Muscle of leg (tissue), 11 donors: ENCODE measurements around the gene USP21. TPM values are rescaled to one million over a fixed set of nuclear protein-coding genes. Genes with fewer than 3 reads are reported as not detected.

Source experiments
- DNase-seq: peaks from one replicate; pipeline ENCODE4 v3.0.0; 2013
- H3K27ac ChIP-seq: one replicate; pipeline ENCODE4 v1.5.1; 2013; ENCODE audit warnings: mild to moderate bottlenecking, low read length, control low read depth
- H3K27me3 ChIP-seq: one replicate; pipeline ENCODE4 v1.6.1; 2013; ENCODE audit warnings: low read length; ENCODE audit not compliant: control insufficient read depth, insufficient read depth
- H3K36me3 ChIP-seq: one replicate; pipeline ENCODE4 v1.6.1; 2013; ENCODE audit warnings: low read length; ENCODE audit not compliant: control insufficient read depth, insufficient read depth
- H3K4me1 ChIP-seq: one replicate; pipeline ENCODE4 v1.6.1; 2013; ENCODE audit warnings: low read length; ENCODE audit not compliant: control insufficient read depth, insufficient read depth
- H3K4me3 ChIP-seq: one replicate; pipeline ENCODE4 v1.5.1; 2013; ENCODE audit warnings: low read length, control low read depth
- H3K9me3 ChIP-seq: replicated peaks from 2 replicates; pipeline ENCODE4 v1.6.1; 2013; ENCODE audit warnings: low read depth, low read length; ENCODE audit not compliant: control insufficient read depth
- WGBS: methylation state at CpG from one replicate; pipeline ENCODE4 v1.1.5; 2013; ENCODE audit warnings: missing lambda C conversion rate; ENCODE audit not compliant: insufficient coverage; 5-methylcytosine and 5-hydroxymethylcytosine counted together
- polyA plus RNA-seq, 8 donors: library from polyadenylated mRNA; unstranded; fragments of 120-200 nt; gene quantifications; one replicate each; pipeline versions ENCODE4 v1.2.1 to v1.2.3, GENCODE V29; 2013; ENCODE audit warnings: inconsistent platforms in 1 of 8, low replicate concordance in 1 of 8; ENCODE audit not compliant: insufficient read length in 8 of 8, insufficient read depth in 1 of 8
- total RNA-seq: library from RNA; stranded (reverse); fragments of 120-200 nt; gene quantifications from one replicate; pipeline ENCODE4 v1.2.4, GENCODE V29; 2013

Gene USP21
- total and polyA plus RNA-seq, 9 donors: 10.4 to 36.2 (median 26.2) TPM

DNA sequence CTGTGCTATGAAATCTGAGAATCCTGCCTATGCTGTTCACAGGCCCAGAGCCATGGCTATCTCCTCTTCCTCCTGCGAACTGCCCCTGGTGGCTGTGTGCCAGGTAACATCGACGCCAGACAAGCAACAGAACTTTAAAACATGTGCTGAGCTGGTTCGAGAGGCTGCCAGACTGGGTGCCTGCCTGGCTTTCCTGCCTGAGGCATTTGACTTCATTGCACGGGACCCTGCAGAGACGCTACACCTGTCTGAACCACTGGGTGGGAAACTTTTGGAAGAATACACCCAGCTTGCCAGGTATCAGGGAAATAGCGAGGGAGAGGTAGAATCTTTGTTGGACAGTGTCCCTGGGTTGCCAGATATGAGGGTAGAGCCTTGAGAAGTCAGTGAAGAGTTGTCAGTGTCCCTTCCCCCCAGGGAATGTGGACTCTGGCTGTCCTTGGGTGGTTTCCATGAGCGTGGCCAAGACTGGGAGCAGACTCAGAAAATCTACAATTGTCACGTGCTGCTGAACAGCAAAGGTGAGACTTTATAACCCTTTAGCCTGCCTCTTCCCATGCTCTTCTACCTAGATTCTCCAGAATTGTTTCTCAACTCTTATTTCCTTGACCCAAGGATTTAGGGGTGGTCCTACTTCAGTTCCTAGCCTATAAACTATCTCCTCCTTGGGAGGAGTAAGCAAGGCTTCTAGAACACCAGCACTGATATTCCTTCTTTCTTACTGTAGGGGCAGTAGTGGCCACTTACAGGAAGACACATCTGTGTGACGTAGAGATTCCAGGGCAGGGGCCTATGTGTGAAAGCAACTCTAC is 40.0 kb upstream of the USP21 start:
- no peaks in the 10 kb centered on the region for H3K27me3 ChIP-seq
- peaks cover 50% of the 10 kb centered on the region for H3K36me3 ChIP-seq
- H3K9me3 ChIP-seq: no peaks in the 10 kb centered on the region
- peaks cover 28% of the 10 kb centered on the region for H3K4me1 ChIP-seq
- 55% methylated on average over 9 of the region's 10 CpGs for WGBS
- no peak overlapping the region for H3K4me3 ChIP-seq
- peak; percentile 86 for DNase-seq
- H3K27ac ChIP-seq: peak overlapping the region; percentile 98

DNA sequence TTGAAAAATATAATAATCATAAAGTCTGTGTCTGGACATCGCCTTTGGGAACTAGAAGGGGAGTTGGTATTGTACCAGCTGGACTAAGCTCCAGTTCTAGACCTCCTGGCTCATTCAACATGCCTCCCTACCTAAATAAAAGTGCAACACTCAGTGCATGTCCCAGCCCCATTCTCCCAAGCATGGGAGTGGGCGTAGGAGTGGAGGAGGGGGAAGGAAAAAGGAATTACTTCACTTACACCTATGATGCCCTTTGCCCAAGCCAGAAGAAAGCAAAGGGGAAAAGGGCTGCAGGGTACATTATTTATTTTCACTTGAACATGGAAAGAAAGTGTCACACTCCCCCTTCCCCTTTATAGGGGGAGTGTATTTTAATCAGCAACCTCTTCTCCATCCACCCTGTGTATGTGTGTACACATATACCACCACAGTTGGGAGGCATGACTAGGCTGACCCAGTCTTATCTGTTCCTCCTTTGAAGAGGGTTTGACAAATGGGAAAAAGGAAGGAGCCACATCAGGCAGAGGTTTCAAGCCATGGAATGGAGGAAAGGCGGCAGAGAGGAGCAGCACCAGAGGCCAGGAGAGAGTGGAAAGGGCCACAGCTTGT is 38.2 kb upstream of the USP21 start:
- H3K4me3 ChIP-seq: no peak overlapping the region
- H3K9me3 ChIP-seq: no peaks in the 10 kb centered on the region
- H3K27me3 ChIP-seq: no peaks in the 10 kb centered on the region
- no peak for DNase-seq
- H3K27ac ChIP-seq: no peak overlapping the region
- H3K36me3 ChIP-seq: peaks cover 59% of the 10 kb centered on the region
- peaks cover 28% of the 10 kb centered on the region for H3K4me1 ChIP-seq
- WGBS: no CpG with 5 or more reads among the region's 3 CpGs

DNA sequence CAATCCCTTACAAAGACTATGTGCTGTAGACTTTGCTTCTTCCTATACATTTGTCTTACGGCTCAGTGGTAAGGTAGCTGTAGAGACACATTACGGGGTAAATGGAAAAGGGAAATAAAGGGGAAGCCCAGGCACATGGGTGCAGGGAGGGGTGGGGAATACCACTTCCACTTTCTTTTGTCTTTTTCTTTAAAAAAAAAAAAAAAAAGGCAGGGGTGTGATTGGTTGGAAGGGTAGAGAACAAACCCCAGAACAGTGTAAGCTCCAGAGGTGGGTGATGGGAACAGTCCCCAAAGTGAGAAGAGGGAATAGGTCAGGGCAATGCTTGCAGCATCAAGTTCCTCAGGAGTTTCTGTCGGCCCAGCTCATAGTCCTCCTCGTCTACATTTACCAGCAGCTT is 37.5 kb upstream of the USP21 start:
- DNase-seq: no peak
- peaks cover 22% of the 10 kb centered on the region for H3K4me1 ChIP-seq
- 72% methylated on average over 2 of the region's 4 CpGs for WGBS

GRCh38 chr1:161122967-161123366 is 36.3 kb upstream of the USP21 start:
- Histone ChIP-seq H3K27me3 (no peaks in the 10 kb centered on the region), H3K36me3 (peaks cover 72% of the 10 kb centered on the region), H3K4me3 (no peak overlapping the region), H3K27ac (no peak overlapping the region), H3K4me1 (peaks cover 21% of the 10 kb centered on the region), H3K9me3 (no peaks in the 10 kb centered on the region)
- DNase-seq: no peak
- WGBS: 69% methylated on average over 3 of the region's 6 CpGs

More for the DNA sequence above, 37.5 kb upstream of the USP21 start:
- Histone ChIP-seq H3K9me3 (no peaks in the 10 kb centered on the region), H3K4me3 (no peak overlapping the region), H3K27ac (no peak overlapping the region), H3K27me3 (no peaks in the 10 kb centered on the region), H3K36me3 (peaks cover 63% of the 10 kb centered on the region)

GRCh38 chr1:161127649-161128048 is 31.7 kb upstream of the USP21 start:
- Histone ChIP-seq H3K4me3 (no peak overlapping the region), H3K27me3 (no peaks in the 10 kb centered on the region), H3K27ac (no peak overlapping the region), H3K9me3 (no peaks in the 10 kb centered on the region), H3K4me1 (peaks cover 22% of the 10 kb centered on the region), H3K36me3 (peaks cover 56% of the 10 kb centered on the region)
- no peak for DNase-seq
- WGBS: no CpG with 5 or more reads among the region's 2 CpGs

DNA sequence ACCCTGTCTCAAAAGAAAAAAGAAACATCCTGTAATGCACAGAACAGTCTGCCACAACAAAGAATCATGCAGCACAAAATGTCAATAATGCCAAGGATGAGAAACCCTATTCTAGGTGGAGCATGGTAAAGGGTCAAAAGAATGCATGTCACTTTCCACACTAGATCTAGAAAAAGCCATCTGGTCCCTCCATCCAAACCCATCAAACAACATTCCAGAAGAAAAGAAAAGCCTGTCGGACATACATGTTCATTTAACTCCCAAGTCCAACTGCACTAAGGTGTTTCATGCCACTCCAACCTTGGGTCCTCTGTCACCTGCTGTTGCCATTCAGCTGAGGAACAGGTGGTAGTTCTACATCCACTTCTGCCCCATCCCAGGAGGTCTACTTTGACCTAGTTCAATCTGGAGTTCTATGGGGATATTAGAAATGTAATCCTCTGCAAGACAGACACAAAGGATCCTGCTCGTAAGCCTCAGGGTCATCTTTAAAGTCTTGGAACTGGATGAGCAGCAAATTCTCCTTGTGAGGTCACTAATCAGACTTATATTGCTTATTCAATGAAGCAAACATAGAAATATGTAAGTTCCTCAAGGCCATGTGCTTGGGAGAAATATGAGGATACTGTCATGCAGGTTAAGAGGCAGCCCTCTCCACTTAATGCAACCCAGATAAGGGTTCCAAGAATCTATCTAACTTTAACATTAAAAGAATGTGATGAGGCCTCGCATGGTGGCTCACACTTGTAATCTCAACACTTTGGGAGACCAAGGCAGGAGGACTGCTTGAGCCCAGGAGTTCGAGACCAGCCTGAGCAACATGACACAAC is 30.5 kb upstream of the USP21 start:
- Histone ChIP-seq H3K27me3 (no peaks in the 10 kb centered on the region), H3K4me3 (no peak overlapping the region), H3K4me1 (peaks cover 26% of the 10 kb centered on the region), H3K36me3 (peaks cover 47% of the 10 kb centered on the region), H3K27ac (no peak overlapping the region), H3K9me3 (no peaks in the 10 kb centered on the region)
- whole genome bisulfite sequencing: 100% methylated on average over 2 of the region's 4 CpGs
- no peak for DNase-seq

- H3K4me1 ChIP-seq: peaks cover 29% of the 10 kb centered on the region
- peaks cover 38% of the 10 kb centered on the region for H3K36me3 ChIP-seq
- H3K27ac ChIP-seq: peak overlapping the region; percentile 96
- no peaks in the 10 kb centered on the region for H3K27me3 ChIP-seq
- no peak overlapping the region for H3K4me3 ChIP-seq
- no peaks in the 10 kb centered on the region for H3K9me3 ChIP-seq
- no peak for DNase-seq
- WGBS: no CpG with 5 or more reads among the region's 1 CpG
Measured at GRCh38 chr1:161130266-161130665, 29.0 kb upstream of the USP21 start.

DNA sequence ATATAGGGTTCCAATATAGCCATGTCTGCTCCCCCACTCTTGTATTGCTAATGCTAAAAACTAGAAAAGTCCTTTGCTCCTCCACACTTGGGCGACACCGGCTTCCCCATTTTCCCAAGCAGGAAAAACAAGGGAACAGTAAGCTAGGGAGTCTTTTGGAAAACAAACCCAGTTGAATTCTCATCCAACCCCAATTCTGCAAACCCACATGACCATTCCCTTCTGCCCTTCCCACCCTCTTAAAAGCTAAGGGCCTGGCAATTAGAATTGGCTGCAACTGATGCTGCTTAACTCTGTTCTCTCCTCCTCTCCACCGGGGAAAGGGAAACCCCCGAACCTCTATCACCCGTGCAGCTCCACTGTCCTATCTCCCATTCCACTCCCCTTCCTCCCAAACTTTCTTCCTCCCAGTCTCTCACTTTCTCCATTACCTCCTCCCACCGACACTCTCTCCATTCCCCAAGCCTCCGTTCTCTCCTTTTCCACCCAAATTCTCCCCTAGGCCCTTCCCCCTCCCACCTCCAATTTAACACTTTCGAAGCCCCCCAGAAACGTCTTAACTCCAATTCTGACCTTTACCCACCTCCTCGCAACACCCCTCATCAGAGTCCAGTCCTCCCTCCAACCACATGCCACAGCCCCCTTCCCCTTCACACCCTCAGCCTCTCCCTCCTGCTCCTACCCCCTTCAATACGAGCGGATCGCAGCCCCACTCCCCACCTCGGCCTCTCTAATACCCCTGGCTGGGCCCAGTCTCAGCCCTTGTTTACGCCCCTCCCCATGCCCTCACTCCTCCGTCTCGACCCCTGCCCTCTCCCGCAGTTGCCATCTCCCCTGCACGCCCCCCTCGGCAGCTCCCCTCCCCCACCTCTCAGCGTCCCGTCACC is 27.5 kb upstream of the USP21 start:
- Histone ChIP-seq H3K27me3 (no peaks in the 10 kb centered on the region), H3K4me1 (peaks cover 29% of the 10 kb centered on the region), H3K27ac (peak overlapping the region; percentile 96), H3K4me3 (peak overlapping the region; percentile 68), H3K36me3 (peaks cover 27% of the 10 kb centered on the region), H3K9me3 (no peaks in the 10 kb centered on the region)
- peak; percentile 72 for DNase-seq
- WGBS: 0% methylated on average over 20 of the region's 22 CpGs

DNA sequence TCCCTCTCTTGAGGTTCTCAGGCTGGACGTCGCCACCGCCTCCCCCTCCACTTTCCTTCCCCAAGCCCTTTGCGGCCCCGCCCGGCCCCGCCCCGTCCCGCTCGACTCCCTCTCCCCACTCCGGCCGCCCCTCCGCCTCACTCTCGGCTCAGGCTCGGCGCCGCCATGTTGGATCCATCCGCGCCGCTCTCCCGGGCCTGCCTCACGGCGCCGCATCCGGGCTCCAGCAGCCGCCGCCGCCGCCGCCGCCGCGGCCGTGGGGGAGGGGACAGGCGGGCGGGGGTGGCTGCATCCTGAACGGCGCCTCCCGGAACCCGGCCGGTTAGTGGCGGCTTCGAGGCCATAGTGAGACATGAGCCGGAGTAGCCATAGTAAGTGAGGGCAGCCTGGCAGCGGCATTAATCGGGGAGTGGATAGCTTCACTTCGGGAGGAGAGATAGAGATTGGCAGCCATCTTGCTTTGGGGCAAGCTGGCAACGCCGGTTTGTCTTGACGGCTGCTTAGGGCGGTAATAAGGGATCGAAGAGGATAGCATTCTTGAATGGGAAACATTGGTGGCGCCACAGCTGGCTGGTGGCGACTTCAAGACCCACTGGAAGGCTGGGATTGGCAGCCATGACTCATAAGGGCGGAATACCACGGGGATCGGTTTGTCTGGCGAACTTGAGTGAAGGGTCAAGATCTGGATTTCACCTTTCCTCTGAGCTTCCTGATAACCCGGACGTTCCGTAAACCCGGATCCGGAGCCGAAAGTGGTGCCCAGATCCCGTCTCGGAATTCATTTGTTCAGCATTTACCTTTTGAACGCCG is 26.7 kb upstream of the USP21 start, which contains the start of gene DEDD:
Gene DEDD (minus strand): TSS at position 258 of the 810 bp plus-strand sequence. CDS start 8,205 bp downstream, outside the sequence.
- Histone ChIP-seq H3K4me1 (peaks cover 33% of the 10 kb centered on the region), H3K27me3 (no peaks in the 10 kb centered on the region), H3K36me3 (peaks cover 21% of the 10 kb centered on the region), H3K9me3 (no peaks in the 10 kb centered on the region), H3K4me3 (peak within 1 kb of the TSS; percentile 68), H3K27ac (peak within 1 kb of the TSS; percentile 96)
- DNase-seq: peak; percentile 99
- WGBS: under 1% methylated on average over 46 of the region's 68 CpGs
